RWPE2 (cell line): Measurements from ENCODE around the gene FAM136A.
A peak's percentile ranks its signal among the peaks of the same experiment; 100 is the strongest.

Source experiments
- ATAC-seq: fragments of 200-7000 bp; cut with Tn5 transposase; 3 replicates; pipeline ENCODE4 v1.9.1; 2021; ENCODE audit warnings: low read depth
- DNase-seq: peaks from one replicate; pipeline ENCODE4 v3.0.0-alpha.2; 2020; ENCODE audit warnings: low spot score
- H3K27ac ChIP-seq: fragments of 450-650 bp; 2 replicates; pipeline ENCODE4 v1.5.1; 2017; ENCODE audit warnings: mild to moderate bottlenecking; ENCODE audit not compliant: poor library complexity, severe bottlenecking
- H3K27me3 ChIP-seq: fragments of 250-450 bp; sonication (Bioruptor Pico); 2 replicates; pipeline ENCODE4 v1.5.1; 2021; ENCODE audit warnings: mild to moderate bottlenecking, moderate library complexity; ENCODE audit not compliant: insufficient read depth, poor library complexity, severe bottlenecking
- H3K36me3 ChIP-seq: fragments of 250-450 bp; sonication (Bioruptor Pico); 2 replicates; pipeline ENCODE4 v1.5.1; 2020; ENCODE audit warnings: low read depth, mild to moderate bottlenecking, moderate library complexity
- H3K4me1 ChIP-seq: fragments of 250-450 bp; sonication (Bioruptor Pico); 2 replicates; pipeline ENCODE4 v1.5.1; 2021; ENCODE audit warnings: mild to moderate bottlenecking, moderate library complexity; ENCODE audit not compliant: insufficient read depth, poor library complexity, severe bottlenecking
- H3K4me3 ChIP-seq: fragments of 250-450 bp; sonication (Bioruptor Pico); 2 replicates; pipeline ENCODE4 v1.5.1; 2021; ENCODE audit warnings: mild to moderate bottlenecking, moderate library complexity; ENCODE audit not compliant: severe bottlenecking
- H3K9me3 ChIP-seq: fragments of 250-450 bp; sonication (Bioruptor Pico); 2 replicates; pipeline ENCODE4 v1.5.1; 2021; ENCODE audit warnings: mild to moderate bottlenecking, moderate library complexity; ENCODE audit not compliant: severe bottlenecking
- TF ChIP-seq, protein P1 (sequence below): fragments of 450-650 bp; IDR thresholded peaks from one replicate; pipeline ENCODE4 v1.5.1; 2017; ENCODE audit warnings: mild to moderate bottlenecking, moderate library complexity; ENCODE audit not compliant: poor library complexity, severe bottlenecking

The FAM136A gene

DNA sequence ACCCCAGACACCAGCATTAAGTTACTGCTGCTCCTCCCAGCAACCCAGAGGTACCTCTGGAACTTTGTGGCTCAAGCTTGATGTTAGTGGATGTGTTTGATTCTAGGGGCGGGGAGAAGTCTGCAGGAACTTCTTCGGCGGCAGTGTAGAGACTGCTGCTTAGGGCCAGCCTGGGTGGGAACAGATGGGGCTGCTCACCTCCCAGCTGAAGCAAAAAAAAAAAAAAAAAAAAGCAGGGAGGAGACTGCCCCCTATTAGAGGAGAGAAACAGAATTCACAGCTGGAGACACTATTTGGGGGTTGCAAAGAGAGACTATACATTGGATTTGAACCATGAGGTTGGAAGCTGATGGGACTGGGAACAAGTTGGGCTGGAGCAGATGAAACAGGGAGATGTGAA lies 28.6 kb upstream of the FAM136A start:
- Histone ChIP-seq H3K4me3 (no peak overlapping the region), H3K27me3 (no peaks in the 10 kb centered on the region), H3K9me3 (no peaks in the 10 kb centered on the region), H3K36me3 (no peaks in the 10 kb centered on the region), H3K4me1 (peaks cover 17% of the 10 kb centered on the region), H3K27ac (peak overlapping the region; percentile 95)
- ATAC-seq (no peak), DNase-seq (no peak)
- TF ChIP-seq, protein P1, sequence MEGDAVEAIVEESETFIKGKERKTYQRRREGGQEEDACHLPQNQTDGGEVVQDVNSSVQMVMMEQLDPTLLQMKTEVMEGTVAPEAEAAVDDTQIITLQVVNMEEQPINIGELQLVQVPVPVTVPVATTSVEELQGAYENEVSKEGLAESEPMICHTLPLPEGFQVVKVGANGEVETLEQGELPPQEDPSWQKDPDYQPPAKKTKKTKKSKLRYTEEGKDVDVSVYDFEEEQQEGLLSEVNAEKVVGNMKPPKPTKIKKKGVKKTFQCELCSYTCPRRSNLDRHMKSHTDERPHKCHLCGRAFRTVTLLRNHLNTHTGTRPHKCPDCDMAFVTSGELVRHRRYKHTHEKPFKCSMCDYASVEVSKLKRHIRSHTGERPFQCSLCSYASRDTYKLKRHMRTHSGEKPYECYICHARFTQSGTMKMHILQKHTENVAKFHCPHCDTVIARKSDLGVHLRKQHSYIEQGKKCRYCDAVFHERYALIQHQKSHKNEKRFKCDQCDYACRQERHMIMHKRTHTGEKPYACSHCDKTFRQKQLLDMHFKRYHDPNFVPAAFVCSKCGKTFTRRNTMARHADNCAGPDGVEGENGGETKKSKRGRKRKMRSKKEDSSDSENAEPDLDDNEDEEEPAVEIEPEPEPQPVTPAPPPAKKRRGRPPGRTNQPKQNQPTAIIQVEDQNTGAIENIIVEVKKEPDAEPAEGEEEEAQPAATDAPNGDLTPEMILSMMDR: no peak

- no peaks in the 10 kb centered on the region for H3K9me3 ChIP-seq
- peak overlapping the region; percentile 95 for H3K27ac ChIP-seq
- peaks cover 17% of the 10 kb centered on the region for H3K4me1 ChIP-seq
- TF ChIP-seq, protein P1: no peak
- no peak overlapping the region for H3K4me3 ChIP-seq
- ATAC-seq (peak; percentile 95), DNase-seq (peak; percentile 94)
- no peaks in the 10 kb centered on the region for H3K27me3 ChIP-seq
- no peaks in the 10 kb centered on the region for H3K36me3 ChIP-seq
These were observed 27.2 kb upstream of the FAM136A start for GRCh38 chr2:70328921-70329561.

GRCh38 chr2:70325875-70326274 lies 24.0 kb upstream of the FAM136A start:
- ATAC-seq (no peak), DNase-seq (no peak)
- H3K27me3 ChIP-seq: no peaks in the 10 kb centered on the region
- H3K9me3 ChIP-seq: no peaks in the 10 kb centered on the region
- H3K4me1 ChIP-seq: peaks cover 17% of the 10 kb centered on the region
- no peak overlapping the region for H3K4me3 ChIP-seq
- no peak overlapping the region for H3K27ac ChIP-seq
- no peaks in the 10 kb centered on the region for H3K36me3 ChIP-seq
- TF ChIP-seq, protein P1: no peak

DNA sequence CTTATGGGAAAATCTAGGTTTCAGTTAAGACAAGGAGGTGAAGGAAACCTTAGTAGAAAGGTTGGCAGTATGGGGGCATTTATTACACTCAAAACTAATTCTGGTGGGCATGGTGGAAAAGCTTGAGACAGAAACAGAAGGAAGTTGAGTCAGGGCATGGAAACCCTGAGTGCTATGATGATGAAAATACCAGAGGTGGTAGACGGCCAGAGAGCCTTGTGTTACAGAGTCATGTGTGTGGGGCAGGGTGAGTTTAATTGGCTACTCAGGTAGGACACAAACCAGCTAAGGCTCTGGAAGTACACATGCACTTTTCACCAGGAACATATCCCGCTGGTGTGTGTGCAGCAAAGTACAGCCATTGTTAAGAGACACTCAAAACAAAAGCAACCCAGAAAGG lies 20.7 kb upstream of the FAM136A start:
- ATAC-seq (no peak), DNase-seq (no peak)
- Histone ChIP-seq H3K36me3 (no peaks in the 10 kb centered on the region), H3K4me3 (no peak overlapping the region), H3K27ac (no peak overlapping the region), H3K9me3 (no peaks in the 10 kb centered on the region), H3K27me3 (no peaks in the 10 kb centered on the region), H3K4me1 (no peaks in the 10 kb centered on the region)
- TF ChIP-seq, protein P1: no peak

GRCh38 chr2:70321370-70321769 lies 19.5 kb upstream of the FAM136A start:
- no peak overlapping the region for H3K27ac ChIP-seq
- H3K27me3 ChIP-seq: no peaks in the 10 kb centered on the region
- ATAC-seq (no peak), DNase-seq (no peak)
- no peaks in the 10 kb centered on the region for H3K4me1 ChIP-seq
- no peak overlapping the region for H3K4me3 ChIP-seq
- TF ChIP-seq, protein P1: no peak
- no peaks in the 10 kb centered on the region for H3K36me3 ChIP-seq
- no peaks in the 10 kb centered on the region for H3K9me3 ChIP-seq
